Astrocyte (in vitro differentiated cells and primary cell): Measurements from ENCODE around the gene BTBD18. TPM values are rescaled to one million over a fixed set of nuclear protein-coding genes. Genes with fewer than 3 reads are reported as not detected.
A peak's percentile ranks its signal among the peaks of the same experiment; 100 is the strongest.

Experiments
- DNase-seq: peaks from one replicate; pipeline ENCODE4 v3.0.0-alpha.2; 2010; ENCODE audit warnings: low read depth
- FAIRE-seq: peaks from 2 replicates; lab custom pipeline; 2011; peaks lifted over from hg19 to GRCh38; lab: Jason Lieb, UNC
- H2AFZ ChIP-seq: 2 replicates; pipeline ENCODE4 v1.6.0; 2012; ENCODE audit warnings: low read depth, low read length, inconsistent platforms
- H3K27ac ChIP-seq: 2 replicates; pipeline ENCODE4 v1.5.1; 2011; ENCODE audit warnings: low read depth, low read length, inconsistent platforms
- H3K27me3 ChIP-seq: 2 replicates; pipeline ENCODE4 v1.6.0; 2011; ENCODE audit warnings: low read length, inconsistent platforms; ENCODE audit not compliant: insufficient read depth
- H3K36me3 ChIP-seq: 2 replicates; pipeline ENCODE4 v1.5.1; 2011; ENCODE audit warnings: low read length, inconsistent platforms; ENCODE audit not compliant: insufficient read depth
- H3K4me1 ChIP-seq: 2 replicates; pipeline ENCODE4 v1.5.1; 2011; ENCODE audit warnings: low read length, inconsistent platforms; ENCODE audit not compliant: insufficient read depth
- H3K4me2 ChIP-seq: 2 replicates; pipeline ENCODE4 v1.6.0; 2012; ENCODE audit warnings: low read length, inconsistent platforms
- H3K4me3 ChIP-seq: 2 replicates; pipeline ENCODE4 v1.5.1; 2011; ENCODE audit warnings: low read depth, mild to moderate bottlenecking, low read length, inconsistent platforms; ENCODE audit not compliant: insufficient read depth
- H3K79me2 ChIP-seq: 2 replicates; pipeline ENCODE4 v1.6.0; 2012; ENCODE audit warnings: mild to moderate bottlenecking, low read length, inconsistent platforms; ENCODE audit not compliant: insufficient read depth
- H3K9ac ChIP-seq: 2 replicates; pipeline ENCODE4 v1.6.0; 2012; ENCODE audit warnings: mild to moderate bottlenecking, low read length, inconsistent platforms
- H3K9me3 ChIP-seq: 2 replicates; pipeline ENCODE4 v1.5.1; 2012; ENCODE audit warnings: low read depth, mild to moderate bottlenecking, low read length, inconsistent platforms; ENCODE audit not compliant: insufficient read depth
- H4K20me1 ChIP-seq: 2 replicates; pipeline ENCODE4 v1.6.0; 2012; ENCODE audit warnings: low read length, inconsistent platforms; ENCODE audit not compliant: insufficient read depth
- H3K27ac Mint-ChIP-seq: one replicate; pipeline ENCODE4 v1.8.0; 2021; ENCODE audit warnings: mild to moderate bottlenecking, mixed read lengths; ENCODE audit not compliant: unreplicated experiment
- H3K27me3 Mint-ChIP-seq: one replicate; pipeline ENCODE4 v1.8.0; 2021; ENCODE audit warnings: low read depth, mixed read lengths; ENCODE audit not compliant: unreplicated experiment
- H3K36me3 Mint-ChIP-seq: one replicate; pipeline ENCODE4 v1.8.0; 2021; ENCODE audit warnings: low read depth, mixed read lengths; ENCODE audit not compliant: unreplicated experiment
- H3K4me1 Mint-ChIP-seq: one replicate; pipeline ENCODE4 v1.8.0; 2021; ENCODE audit warnings: low read depth, mixed read lengths; ENCODE audit not compliant: unreplicated experiment
- H3K4me3 Mint-ChIP-seq: one replicate; pipeline ENCODE4 v1.8.0; 2021; ENCODE audit warnings: mild to moderate bottlenecking, moderate library complexity, mixed read lengths; ENCODE audit not compliant: unreplicated experiment
- H3K9me3 Mint-ChIP-seq: one replicate; pipeline ENCODE4 v1.8.0; 2021; ENCODE audit warnings: mild to moderate bottlenecking, mixed read lengths; ENCODE audit not compliant: unreplicated experiment
- EZH2 ChIP-seq: IDR thresholded peaks from 2 replicates; pipeline ENCODE4 v1.6.1; 2012; ENCODE audit warnings: mild to moderate bottlenecking, low read length, inconsistent platforms; ENCODE audit not compliant: insufficient read depth
- total RNA-seq: library from RNA; stranded (reverse); gene quantifications from 2 replicates; pipeline ENCODE4 v1.2.1, GENCODE V29; 2021
- TF ChIP-seq, protein P1 (sequence below): IDR thresholded peaks from 2 replicates; pipeline ENCODE4 v1.5.1; 2011; ENCODE audit warnings: low read depth, mild to moderate bottlenecking, inconsistent platforms, low read length, moderate library complexity; ENCODE audit not compliant: insufficient read depth

Gene BTBD18
- total RNA-seq, 1 donor from 2014 or later = not detected

DNA sequence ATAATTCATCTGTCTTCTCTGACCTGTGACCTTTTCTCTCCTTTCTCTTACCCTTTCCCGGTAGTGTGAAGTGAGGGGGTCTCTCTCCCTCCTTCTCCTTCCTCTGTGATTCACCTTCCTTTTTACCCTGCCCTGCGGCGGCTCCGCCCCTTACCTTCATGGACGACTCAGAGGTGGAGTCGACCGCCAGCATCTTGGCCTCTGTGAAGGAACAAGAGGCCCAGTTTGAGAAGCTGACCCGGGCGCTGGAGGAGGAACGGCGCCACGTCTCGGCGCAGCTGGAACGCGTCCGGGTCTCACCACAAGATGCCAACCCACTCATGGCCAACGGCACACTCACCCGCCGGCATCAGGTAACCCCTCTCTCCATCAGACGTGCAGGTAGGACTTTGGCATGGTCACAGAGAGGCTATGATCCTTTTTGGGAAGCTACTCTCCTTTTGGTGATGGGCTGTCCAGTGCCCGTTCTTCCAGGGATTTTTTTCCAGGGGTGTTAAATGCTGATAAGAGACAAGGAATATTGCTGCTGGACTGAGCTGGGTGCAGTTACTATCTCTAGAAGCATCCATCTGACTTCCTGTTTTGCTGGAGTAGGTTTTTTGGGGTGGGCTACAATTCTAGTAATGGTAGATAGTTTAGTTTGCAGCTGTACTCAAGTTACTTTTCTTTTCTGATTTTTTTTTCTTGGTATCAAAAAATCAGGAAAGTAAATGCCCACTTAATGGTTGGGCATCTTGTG, 39.9 kb upstream of the BTBD18 start:
- no peaks in the 10 kb centered on the region for H3K9me3 ChIP-seq
- peaks cover 98% of the 10 kb centered on the region for H4K20me1 ChIP-seq
- peaks cover 17% of the 10 kb centered on the region for H3K36me3 ChIP-seq
- H3K79me2 ChIP-seq = peaks cover 100% of the 10 kb centered on the region
- H3K27me3 Mint-ChIP-seq = no peaks in the 10 kb centered on the region
- no peaks in the 10 kb centered on the region for H3K9me3 Mint-ChIP-seq
- FAIRE-seq (no peak), DNase-seq (no peak)
- no peak overlapping the region for H3K4me3 Mint-ChIP-seq
- no peak overlapping the region for H3K9ac ChIP-seq
- no peak overlapping the region for H3K4me2 ChIP-seq
- H3K27ac Mint-ChIP-seq = peak overlapping the region; percentile 70
- H3K27ac ChIP-seq = no peak overlapping the region
- H3K36me3 Mint-ChIP-seq = peaks cover 25% of the 10 kb centered on the region
- H3K27me3 ChIP-seq = no peaks in the 10 kb centered on the region
- H3K4me1 Mint-ChIP-seq = peaks cover 73% of the 10 kb centered on the region
- H3K4me3 ChIP-seq = no peak overlapping the region
- peaks cover 11% of the 10 kb centered on the region for H3K4me1 ChIP-seq
- TF ChIP-seq, protein P1, sequence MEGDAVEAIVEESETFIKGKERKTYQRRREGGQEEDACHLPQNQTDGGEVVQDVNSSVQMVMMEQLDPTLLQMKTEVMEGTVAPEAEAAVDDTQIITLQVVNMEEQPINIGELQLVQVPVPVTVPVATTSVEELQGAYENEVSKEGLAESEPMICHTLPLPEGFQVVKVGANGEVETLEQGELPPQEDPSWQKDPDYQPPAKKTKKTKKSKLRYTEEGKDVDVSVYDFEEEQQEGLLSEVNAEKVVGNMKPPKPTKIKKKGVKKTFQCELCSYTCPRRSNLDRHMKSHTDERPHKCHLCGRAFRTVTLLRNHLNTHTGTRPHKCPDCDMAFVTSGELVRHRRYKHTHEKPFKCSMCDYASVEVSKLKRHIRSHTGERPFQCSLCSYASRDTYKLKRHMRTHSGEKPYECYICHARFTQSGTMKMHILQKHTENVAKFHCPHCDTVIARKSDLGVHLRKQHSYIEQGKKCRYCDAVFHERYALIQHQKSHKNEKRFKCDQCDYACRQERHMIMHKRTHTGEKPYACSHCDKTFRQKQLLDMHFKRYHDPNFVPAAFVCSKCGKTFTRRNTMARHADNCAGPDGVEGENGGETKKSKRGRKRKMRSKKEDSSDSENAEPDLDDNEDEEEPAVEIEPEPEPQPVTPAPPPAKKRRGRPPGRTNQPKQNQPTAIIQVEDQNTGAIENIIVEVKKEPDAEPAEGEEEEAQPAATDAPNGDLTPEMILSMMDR = no peak
- no peak for TF ChIP-seq EZH2
- no peak overlapping the region for H2AFZ ChIP-seq

DNA sequence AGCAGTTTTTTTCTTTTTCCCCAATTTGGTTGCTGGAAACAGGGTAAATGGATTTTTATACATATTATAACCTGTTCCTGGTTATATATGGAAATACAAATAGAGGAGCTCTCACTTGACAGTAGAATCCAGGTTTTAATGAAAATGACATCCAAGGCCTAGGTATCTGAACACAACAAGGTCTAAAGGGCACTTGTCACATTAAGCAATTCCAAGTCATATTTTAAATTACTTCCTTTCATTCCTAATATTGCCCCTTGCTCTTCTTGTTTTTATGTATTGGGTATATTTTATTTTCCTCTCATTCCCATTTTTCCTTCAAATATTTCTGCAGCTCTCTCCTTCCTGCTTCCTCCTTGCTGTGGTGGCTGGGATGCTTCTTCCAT, 37.1 kb upstream of the BTBD18 start:
- Histone ChIP-seq H4K20me1 (peaks cover 98% of the 10 kb centered on the region), H3K9ac (no peak overlapping the region), H3K36me3 (peaks cover under 1% of the 10 kb centered on the region), H3K27me3 (no peaks in the 10 kb centered on the region), H3K4me2 (no peak overlapping the region), H3K27ac (no peak overlapping the region), H3K4me1 (peaks cover 11% of the 10 kb centered on the region), H3K79me2 (peaks cover 100% of the 10 kb centered on the region), H3K9me3 (no peaks in the 10 kb centered on the region), H2AFZ (no peak overlapping the region), H3K4me3 (no peak overlapping the region)
- peak overlapping the region; percentile 10 for H3K27ac Mint-ChIP-seq
- no peak for DNase-seq
- peaks cover 64% of the 10 kb centered on the region for H3K4me1 Mint-ChIP-seq
- TF ChIP-seq, protein P1 = no peak
- TF ChIP-seq EZH2 = no peak
- H3K27me3 Mint-ChIP-seq = no peaks in the 10 kb centered on the region
- peak overlapping the region; percentile 9 for H3K4me3 Mint-ChIP-seq
- H3K36me3 Mint-ChIP-seq = peaks cover 20% of the 10 kb centered on the region
- no peaks in the 10 kb centered on the region for H3K9me3 Mint-ChIP-seq
- FAIRE-seq = no peak
